Femur (tissue), 1 donor: ENCODE measurements around the gene PGAP1.

Experiments used
- DNase-seq: peaks from one replicate; pipeline ENCODE4 v3.0.0-alpha.2; 2017

The PGAP1 gene

GRCh38 chr2:196783431-196784094 lies 142.9 kb downstream of the PGAP1 start:
- DNase-seq = no peak
